ENCODE data around the gene BAIAP2.
"Not testable (repeated sequence)": the region's sequence is repeated elsewhere in the genome, so short reads cannot be mapped to it uniquely, and the experiment has no call there.

The BAIAP2 gene

GRCh38 chr17:81069135-81069645, 34.2 kb downstream of the BAIAP2 start:
- Mint-ChIP-seq H3K4me1 (ENCODE audit: low read depth) (no peaks in the 10 kb centered on the region), H3K27ac (no peak overlapping the region), H3K27me3 (no peaks in the 10 kb centered on the region), H3K9me3 (no peaks in the 10 kb centered on the region), H3K4me3 (no peak overlapping the region), H3K36me3 (ENCODE audit: low read depth) (no peaks in the 10 kb centered on the region)
- no peak for DNase-seq

- H3K36me3 Mint-ChIP-seq (ENCODE audit: low read depth): no peaks in the 10 kb centered on the region
- H3K27ac Mint-ChIP-seq: no peak overlapping the region
- H3K27me3 Mint-ChIP-seq: no peaks in the 10 kb centered on the region
- no peak overlapping the region for H3K4me3 Mint-ChIP-seq
- no peak for DNase-seq
- H3K9me3 Mint-ChIP-seq: no peaks in the 10 kb centered on the region
- no peaks in the 10 kb centered on the region for H3K4me1 Mint-ChIP-seq (ENCODE audit: low read depth)
Measured at GRCh38 chr17:81070541-81071246, 35.7 kb downstream of the BAIAP2 start.

GRCh38 chr17:81071761-81072741, 37.1 kb downstream of the BAIAP2 start:
- DNase-seq: no peak
- H3K4me3 Mint-ChIP-seq: no peak overlapping the region
- no peaks in the 10 kb centered on the region for H3K36me3 Mint-ChIP-seq (ENCODE audit: low read depth)
- no peaks in the 10 kb centered on the region for H3K27me3 Mint-ChIP-seq
- no peaks in the 10 kb centered on the region for H3K4me1 Mint-ChIP-seq (ENCODE audit: low read depth)
- no peak overlapping the region for H3K27ac Mint-ChIP-seq
- no peaks in the 10 kb centered on the region for H3K9me3 Mint-ChIP-seq

- Mint-ChIP-seq H3K36me3 (ENCODE audit: low read depth) (no peaks in the 10 kb centered on the region), H3K27ac (no peak overlapping the region), H3K9me3 (no peaks in the 10 kb centered on the region), H3K27me3 (no peaks in the 10 kb centered on the region), H3K4me3 (no peak overlapping the region), H3K4me1 (ENCODE audit: low read depth) (no peaks in the 10 kb centered on the region)
- DNase-seq: no peak
Measured at GRCh38 chr17:81073967-81074839, 39.3 kb downstream of the BAIAP2 start.

GRCh38 chr17:81074875-81075274, 39.9 kb downstream of the BAIAP2 start:
- no peaks in the 10 kb centered on the region for H3K9me3 Mint-ChIP-seq
- no peak for DNase-seq
- H3K4me3 Mint-ChIP-seq: no peak overlapping the region
- H3K27me3 Mint-ChIP-seq: no peaks in the 10 kb centered on the region
- H3K27ac Mint-ChIP-seq: no peak overlapping the region
- H3K36me3 Mint-ChIP-seq (ENCODE audit: low read depth): no peaks in the 10 kb centered on the region
- no peaks in the 10 kb centered on the region for H3K4me1 Mint-ChIP-seq (ENCODE audit: low read depth)

- no peak overlapping the region for H3K4me3 Mint-ChIP-seq
- DNase-seq: no peak
- H3K27me3 Mint-ChIP-seq: no peaks in the 10 kb centered on the region
- H3K27ac Mint-ChIP-seq: no peak overlapping the region
- H3K36me3 Mint-ChIP-seq (ENCODE audit: low read depth): no peaks in the 10 kb centered on the region
- no peaks in the 10 kb centered on the region for H3K9me3 Mint-ChIP-seq
- H3K4me1 Mint-ChIP-seq (ENCODE audit: low read depth): no peaks in the 10 kb centered on the region
Measured at GRCh38 chr17:81075307-81075706, 40.4 kb downstream of the BAIAP2 start.

GRCh38 chr17:81076141-81076679, 41.3 kb downstream of the BAIAP2 start:
- no peak overlapping the region for H3K4me3 Mint-ChIP-seq
- no peaks in the 10 kb centered on the region for H3K36me3 Mint-ChIP-seq (ENCODE audit: low read depth)
- no peaks in the 10 kb centered on the region for H3K9me3 Mint-ChIP-seq
- H3K27ac Mint-ChIP-seq: no peak overlapping the region
- no peaks in the 10 kb centered on the region for H3K4me1 Mint-ChIP-seq (ENCODE audit: low read depth)
- no peak for DNase-seq
- no peaks in the 10 kb centered on the region for H3K27me3 Mint-ChIP-seq

GRCh38 chr17:81078026-81078913, 43.3 kb downstream of the BAIAP2 start:
- H3K4me3 Mint-ChIP-seq; H3K9me3 Mint-ChIP-seq; H3K36me3 Mint-ChIP-seq (ENCODE audit: low read depth); H3K4me1 Mint-ChIP-seq (ENCODE audit: low read depth); DNase-seq; H3K27me3 Mint-ChIP-seq; H3K27ac Mint-ChIP-seq: not testable (repeated sequence)

- H3K4me3 Mint-ChIP-seq: no peak overlapping the region
Measured at GRCh38 chr17:81080019-81080418, 45.1 kb downstream of the BAIAP2 start.

GRCh38 chr17:81081222-81082176, 46.5 kb downstream of the BAIAP2 start:
- H3K4me1 Mint-ChIP-seq (ENCODE audit: low read depth): no peaks in the 10 kb centered on the region
- H3K4me3 Mint-ChIP-seq: no peak overlapping the region
- no peaks in the 10 kb centered on the region for H3K36me3 Mint-ChIP-seq (ENCODE audit: low read depth)
- no peak for DNase-seq
- no peaks in the 10 kb centered on the region for H3K9me3 Mint-ChIP-seq
- no peaks in the 10 kb centered on the region for H3K27me3 Mint-ChIP-seq
- no peak overlapping the region for H3K27ac Mint-ChIP-seq

More at GRCh38 chr17:81080019-81080418, 45.1 kb downstream of the BAIAP2 start:
- no peak for DNase-seq
- H3K4me1 Mint-ChIP-seq (ENCODE audit: low read depth): no peaks in the 10 kb centered on the region
- no peaks in the 10 kb centered on the region for H3K27me3 Mint-ChIP-seq
- H3K36me3 Mint-ChIP-seq (ENCODE audit: low read depth): no peaks in the 10 kb centered on the region
- no peaks in the 10 kb centered on the region for H3K9me3 Mint-ChIP-seq
- no peak overlapping the region for H3K27ac Mint-ChIP-seq

- Mint-ChIP-seq H3K9me3 (no peaks in the 10 kb centered on the region), H3K4me1 (ENCODE audit: low read depth) (no peaks in the 10 kb centered on the region), H3K36me3 (ENCODE audit: low read depth) (no peaks in the 10 kb centered on the region), H3K27ac (no peak overlapping the region), H3K4me3 (no peak overlapping the region), H3K27me3 (no peaks in the 10 kb centered on the region)
- no peak for DNase-seq
Measured at GRCh38 chr17:81082177-81083073, 47.5 kb downstream of the BAIAP2 start.

Data from activated T-cell treated with anti-CD3 and anti-CD28 coated beads, Interleukin-2, amount 50 U/mL, for 24 hours (primary cell).